ENCODE measurements around the gene UMODL1.

Gene UMODL1

DNA sequence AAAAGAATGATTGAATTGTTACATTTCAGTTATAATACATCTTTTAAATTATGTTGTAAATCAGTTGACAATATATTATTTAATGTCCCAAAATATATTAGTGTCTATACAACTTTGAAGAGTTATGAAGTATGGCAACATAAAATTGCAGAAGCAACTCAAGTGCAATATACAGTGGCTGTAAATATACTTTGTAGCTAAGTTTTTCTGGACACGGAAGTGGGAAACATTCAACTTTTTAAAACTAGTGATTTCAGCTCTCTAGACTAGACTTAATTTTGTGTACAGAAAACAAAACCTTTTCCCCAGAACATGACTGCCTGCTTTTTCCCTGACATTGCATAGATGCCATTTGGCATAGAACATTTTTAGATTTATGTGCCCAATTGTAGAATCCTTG, 118.3 kb downstream of the UMODL1 start:
- H3K9me3 ChIP-seq (ENCODE audit: control insufficient read depth in 2 of 2, low read length in 2 of 2): no peaks in the 10 kb centered on the region
- H3K36me3 ChIP-seq (ENCODE audit: control insufficient read depth in 2 of 2, insufficient read depth in 2 of 2, low read length in 2 of 2): no peaks in the 10 kb centered on the region
- no peak overlapping the region for H3K27ac ChIP-seq (ENCODE audit: low read length)
- H3K9ac ChIP-seq (ENCODE audit: low read length in 2 of 2): no peak overlapping the region
- no peaks in the 10 kb centered on the region for H3K4me1 ChIP-seq (ENCODE audit: control insufficient read depth, insufficient read depth, low read length)
- peaks cover 3 to 4% of the 10 kb centered on the region in 2 donors for H3K27me3 ChIP-seq (ENCODE audit: control insufficient read depth in 1 of 2, insufficient read depth in 2 of 2, low read length in 2 of 2)
- H3K4me3 ChIP-seq (ENCODE audit: low read length in 2 of 2): no peak overlapping the region

DNA sequence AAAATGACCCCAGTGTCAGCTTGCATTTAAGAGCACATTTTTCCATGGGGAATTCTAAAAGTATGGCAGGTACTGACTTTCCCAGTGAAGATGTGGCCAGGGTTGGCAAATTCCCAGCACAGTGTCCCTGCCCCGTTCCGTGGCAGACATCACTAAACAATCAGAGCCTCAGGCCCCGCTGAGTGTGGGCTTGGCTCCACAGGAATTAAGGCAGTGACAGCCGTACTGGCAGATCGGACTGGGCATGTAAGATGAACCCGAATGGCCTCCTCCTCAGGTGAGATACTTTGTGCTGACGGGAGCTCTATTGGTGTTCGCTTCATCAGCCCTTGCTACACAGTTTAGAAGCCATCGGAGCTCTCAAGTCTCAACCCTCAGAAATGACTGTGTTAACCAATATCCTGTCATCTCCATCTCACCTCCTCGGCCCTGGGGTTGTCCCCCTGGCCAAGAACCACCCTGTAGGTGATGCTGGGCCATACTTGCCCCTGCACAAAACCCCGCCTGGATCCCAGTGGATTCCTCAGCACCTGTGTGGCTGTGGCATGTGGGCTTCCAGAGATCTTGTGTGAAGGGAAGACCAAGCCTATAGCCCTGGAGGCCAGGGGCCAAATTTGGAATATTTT, 118.9 kb downstream of the UMODL1 start:
- no peaks in the 10 kb centered on the region for H3K4me1 ChIP-seq (ENCODE audit: control insufficient read depth, insufficient read depth, low read length)
- H3K4me3 ChIP-seq (ENCODE audit: low read length in 2 of 2): no peak overlapping the region
- H3K27me3 ChIP-seq (ENCODE audit: control insufficient read depth in 1 of 2, insufficient read depth in 2 of 2, low read length in 2 of 2): peaks cover 3 to 4% of the 10 kb centered on the region in 2 donors
- H3K9me3 ChIP-seq (ENCODE audit: control insufficient read depth in 2 of 2, low read length in 2 of 2): no peaks in the 10 kb centered on the region
- H3K36me3 ChIP-seq (ENCODE audit: control insufficient read depth in 2 of 2, insufficient read depth in 2 of 2, low read length in 2 of 2): no peaks in the 10 kb centered on the region
- H3K27ac ChIP-seq (ENCODE audit: low read length): no peak overlapping the region
- no peak overlapping the region for H3K9ac ChIP-seq (ENCODE audit: low read length in 2 of 2)

DNA sequence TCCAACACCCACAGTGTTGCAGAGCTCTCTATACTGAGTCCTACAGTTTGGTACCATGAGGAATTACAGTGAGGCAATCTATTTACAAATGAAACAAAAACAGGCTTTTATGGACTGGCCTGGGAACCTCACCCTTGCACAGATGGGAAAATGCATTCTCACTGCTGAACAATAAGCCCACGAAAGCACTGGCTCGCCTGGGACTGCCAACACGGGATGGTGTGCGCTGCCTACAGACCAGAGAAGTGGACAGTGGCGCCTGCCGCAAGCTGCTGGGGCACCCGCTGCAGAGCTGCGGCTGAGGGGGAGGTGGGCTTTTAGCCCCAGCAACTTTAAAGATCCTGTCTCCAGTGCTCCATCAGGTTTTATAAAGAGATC, 119.4 kb downstream of the UMODL1 start:
- Histone ChIP-seq H3K27ac (ENCODE audit: low read length) (no peak overlapping the region), H3K9ac (ENCODE audit: low read length in 2 of 2) (no peak overlapping the region), H3K4me1 (ENCODE audit: control insufficient read depth, insufficient read depth, low read length) (no peaks in the 10 kb centered on the region), H3K27me3 (ENCODE audit: control insufficient read depth in 1 of 2, insufficient read depth in 2 of 2, low read length in 2 of 2) (peaks cover 3 to 4% of the 10 kb centered on the region in 2 donors), H3K9me3 (ENCODE audit: control insufficient read depth in 2 of 2, low read length in 2 of 2) (no peaks in the 10 kb centered on the region), H3K4me3 (ENCODE audit: low read length in 2 of 2) (no peak overlapping the region), H3K36me3 (ENCODE audit: control insufficient read depth in 2 of 2, insufficient read depth in 2 of 2, low read length in 2 of 2) (no peaks in the 10 kb centered on the region)

DNA sequence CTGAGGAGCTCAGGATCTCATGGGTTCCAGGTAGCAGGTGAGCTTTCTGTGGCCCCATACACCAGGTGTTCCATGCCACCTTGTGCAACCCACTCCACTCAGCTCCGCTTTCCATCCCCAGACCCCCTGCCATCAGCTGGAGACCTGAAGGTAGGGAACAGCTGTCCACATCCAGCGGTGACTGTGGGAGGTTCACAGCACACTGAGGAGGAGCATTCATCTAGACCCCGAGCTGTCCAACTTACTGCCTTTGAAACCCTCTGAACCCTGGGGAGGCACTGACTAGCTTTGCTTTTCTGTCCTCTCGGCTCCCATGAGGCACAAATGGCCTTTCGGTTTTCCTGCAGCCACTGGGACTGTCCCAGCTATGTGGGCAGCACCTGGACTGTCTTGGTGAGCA, 119.9 kb downstream of the UMODL1 start:
- no peak overlapping the region for H3K27ac ChIP-seq (ENCODE audit: low read length)
- H3K36me3 ChIP-seq (ENCODE audit: control insufficient read depth in 2 of 2, insufficient read depth in 2 of 2, low read length in 2 of 2): no peaks in the 10 kb centered on the region
- H3K9ac ChIP-seq (ENCODE audit: low read length in 2 of 2): no peak overlapping the region
- H3K4me3 ChIP-seq (ENCODE audit: low read length in 2 of 2): no peak overlapping the region
- no peaks in the 10 kb centered on the region for H3K4me1 ChIP-seq (ENCODE audit: control insufficient read depth, insufficient read depth, low read length)
- H3K27me3 ChIP-seq (ENCODE audit: control insufficient read depth in 1 of 2, insufficient read depth in 2 of 2, low read length in 2 of 2): peaks cover 3 to 4% of the 10 kb centered on the region in 2 donors
- H3K9me3 ChIP-seq (ENCODE audit: control insufficient read depth in 2 of 2, low read length in 2 of 2): no peaks in the 10 kb centered on the region

DNA sequence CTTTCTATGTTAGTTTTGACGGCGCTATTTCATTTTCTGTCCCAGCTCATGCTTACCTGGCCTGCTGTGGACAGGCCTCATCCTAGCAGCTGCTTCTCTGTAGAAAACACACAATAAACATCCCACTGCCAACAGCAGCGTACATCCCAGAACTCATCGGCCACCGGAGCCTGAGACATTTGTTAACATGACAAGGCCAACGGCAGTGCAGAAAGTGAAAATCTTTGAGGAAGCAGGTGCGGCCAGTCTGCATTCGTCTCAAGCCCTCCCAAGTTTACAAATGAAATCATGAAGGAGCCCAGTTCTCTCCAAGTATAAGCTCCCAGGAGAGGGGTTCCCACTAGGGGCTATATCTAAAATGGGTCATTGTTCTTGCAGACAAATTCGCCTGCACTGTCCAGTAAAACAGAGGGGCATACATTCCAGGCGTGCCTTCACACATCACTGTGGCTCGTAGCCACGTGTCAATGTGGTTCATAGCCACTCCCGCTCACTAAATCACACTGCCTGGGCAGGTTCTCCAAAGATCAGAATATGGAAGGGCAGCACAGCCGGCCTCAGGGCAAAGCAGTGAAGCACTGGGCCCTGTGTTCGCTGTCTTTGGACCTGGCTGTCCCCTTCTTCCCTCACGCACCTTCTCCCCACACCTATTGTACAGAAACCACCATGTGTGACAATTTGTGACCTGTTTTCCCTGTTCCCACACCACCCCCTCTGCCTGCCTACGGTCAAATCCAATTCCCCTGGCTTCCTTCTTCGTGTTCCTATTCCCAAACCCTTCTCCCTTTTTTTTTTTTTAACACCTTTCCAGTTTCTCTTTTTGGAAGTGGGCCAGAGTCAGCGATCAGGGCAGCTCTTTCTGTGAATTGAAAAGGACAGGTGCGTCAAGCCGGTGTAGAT, 120.8 kb downstream of the UMODL1 start:
- Histone ChIP-seq H3K36me3 (ENCODE audit: control insufficient read depth in 2 of 2, insufficient read depth in 2 of 2, low read length in 2 of 2) (no peaks in the 10 kb centered on the region), H3K4me1 (ENCODE audit: control insufficient read depth, insufficient read depth, low read length) (no peaks in the 10 kb centered on the region), H3K27me3 (ENCODE audit: control insufficient read depth in 1 of 2, insufficient read depth in 2 of 2, low read length in 2 of 2) (peaks cover 3 to 4% of the 10 kb centered on the region in 2 donors), H3K27ac (ENCODE audit: low read length) (no peak overlapping the region), H3K4me3 (ENCODE audit: low read length in 2 of 2) (no peak overlapping the region), H3K9me3 (ENCODE audit: control insufficient read depth in 2 of 2, low read length in 2 of 2) (no peaks in the 10 kb centered on the region), H3K9ac (ENCODE audit: low read length in 2 of 2) (no peak overlapping the region)
